Measurements from ENCODE around the gene HAND2.

- TF ChIP-seq EZH2 (IDR thresholded peaks at IDR 0.05; ENCODE audit: low read depth) (no peak), CTCF (conservative IDR thresholded peaks at IDR 0.05) (no peak)
Measured at GRCh38 chr4:173521467-173522159, 8.4 kb downstream of the HAND2 start.
